NCI-H2171 (cell line): Measurements from ENCODE around the gene GMFB.
A peak's percentile ranks its signal among the peaks of the same experiment; 100 is the strongest.

Experiments used
- DNase-seq: peaks from one replicate; lab custom pipeline; 2025; lab: John Stamatoyannopoulos, UW

GMFB gene

DNA sequence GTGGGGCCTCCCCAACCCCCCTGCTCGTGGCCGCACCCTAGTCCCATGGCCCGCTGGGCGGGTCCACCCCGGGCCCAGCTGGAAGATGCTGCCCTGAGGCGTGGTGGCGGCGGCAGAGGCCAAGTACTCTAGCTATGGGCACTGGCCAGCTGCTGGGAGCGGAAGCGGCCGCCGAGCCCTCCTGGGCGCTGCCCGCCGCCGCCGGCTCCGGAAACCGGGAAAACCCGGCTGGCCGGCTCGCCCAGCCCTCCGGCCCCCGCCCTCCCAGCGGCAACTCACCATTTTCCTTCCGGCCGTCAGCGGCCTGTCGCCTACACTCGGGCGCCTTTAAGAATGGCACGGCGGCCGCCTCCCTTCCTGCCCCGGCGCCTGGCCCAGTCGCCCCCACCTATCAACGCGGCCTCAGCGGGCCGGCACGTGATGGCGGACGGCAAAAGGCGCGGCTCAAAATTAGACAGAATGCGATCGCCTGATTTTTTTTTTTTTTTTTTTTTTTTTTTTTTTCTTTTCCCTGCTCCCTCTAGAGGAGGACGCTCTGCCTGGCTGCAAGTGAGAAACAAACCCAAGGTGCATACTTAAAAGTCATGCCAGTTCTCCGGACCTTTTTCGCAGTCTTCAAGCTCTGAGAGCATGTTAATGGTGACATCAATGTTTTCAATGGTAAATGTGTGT, at the start of gene GMFB:
TSS of gene GMFB (minus strand) at position 335 of the 672 bp plus-strand sequence. CDS start at position 282, 53 bp downstream.
- DNase-seq: peak; percentile 92

DNA sequence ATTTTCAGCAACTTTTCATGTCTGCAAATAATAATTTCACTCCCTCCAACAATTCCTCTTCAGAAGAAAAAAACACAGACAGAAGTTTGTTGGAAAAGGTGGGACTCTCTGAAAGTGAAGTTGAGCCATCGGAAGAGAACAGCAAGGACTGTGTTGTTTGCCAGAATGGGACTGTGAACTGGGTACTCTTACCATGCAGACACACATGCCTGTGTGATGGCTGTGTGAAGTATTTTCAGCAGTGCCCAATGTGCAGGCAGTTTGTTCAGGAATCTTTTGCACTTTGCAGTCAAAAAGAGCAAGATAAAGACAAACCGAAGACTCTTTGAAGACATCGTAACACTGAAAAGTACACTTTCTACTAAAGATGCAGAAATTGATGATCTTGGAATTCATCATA, 49.3 kb upstream of the GMFB start:
- no peak for DNase-seq

DNA sequence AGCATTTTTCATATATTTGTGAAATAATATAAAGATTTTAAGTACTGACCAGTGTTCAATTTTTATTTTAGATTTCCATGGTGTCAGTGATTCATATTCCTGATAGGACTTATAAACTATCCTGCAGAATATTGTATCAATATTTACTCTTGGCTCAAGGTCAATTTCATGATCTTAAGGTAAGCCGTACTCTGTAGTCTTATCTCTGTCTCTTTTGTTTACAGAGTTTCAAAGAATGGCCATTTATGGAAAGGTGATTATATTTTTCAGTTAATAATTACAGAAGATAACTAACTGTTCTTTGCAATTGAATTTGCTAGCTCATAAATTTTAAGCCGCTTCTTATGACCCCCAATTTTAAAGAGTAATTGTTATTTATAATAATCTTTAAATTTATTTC, 48.9 kb upstream of the GMFB start:
- DNase-seq: no peak

DNA sequence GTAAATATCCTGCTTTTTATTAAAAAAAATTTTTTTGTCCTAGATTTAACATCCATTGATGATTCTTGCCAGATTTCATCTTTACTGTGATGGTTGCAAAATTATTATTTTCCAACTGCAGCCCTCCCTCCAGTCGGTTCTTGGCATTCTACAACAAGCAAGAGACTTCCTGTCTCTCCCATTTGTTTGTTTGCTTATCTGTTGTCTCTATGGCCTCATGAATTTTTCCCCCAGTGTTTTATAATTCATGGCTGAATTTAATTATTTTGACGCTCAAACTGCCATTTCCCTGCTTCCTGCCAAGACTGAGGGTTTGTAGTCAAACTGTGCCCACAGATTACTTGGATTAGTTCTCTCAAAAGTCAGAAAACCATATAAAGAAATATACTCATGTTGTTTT, 46.9 kb upstream of the GMFB start:
- DNase-seq: no peak

DNA sequence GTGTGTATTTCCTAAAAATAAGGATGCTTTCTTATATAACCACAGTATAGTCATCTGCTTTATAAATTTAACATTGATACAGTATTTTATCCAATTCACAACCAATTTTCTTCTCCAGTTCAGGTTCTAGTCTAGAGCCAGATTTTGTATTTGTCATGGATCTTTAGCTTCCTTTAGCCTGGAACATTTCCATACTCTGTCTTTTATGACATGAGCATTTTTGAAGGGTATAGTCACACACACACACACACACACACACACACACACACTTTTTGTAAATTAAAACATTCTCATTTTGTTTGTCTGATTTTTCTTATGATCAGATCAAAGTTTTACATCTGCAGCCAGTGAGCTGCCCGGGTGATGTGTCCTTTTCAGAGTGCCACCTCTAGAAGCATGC, 46.3 kb upstream of the GMFB start:
- DNase-seq: no peak

DNA sequence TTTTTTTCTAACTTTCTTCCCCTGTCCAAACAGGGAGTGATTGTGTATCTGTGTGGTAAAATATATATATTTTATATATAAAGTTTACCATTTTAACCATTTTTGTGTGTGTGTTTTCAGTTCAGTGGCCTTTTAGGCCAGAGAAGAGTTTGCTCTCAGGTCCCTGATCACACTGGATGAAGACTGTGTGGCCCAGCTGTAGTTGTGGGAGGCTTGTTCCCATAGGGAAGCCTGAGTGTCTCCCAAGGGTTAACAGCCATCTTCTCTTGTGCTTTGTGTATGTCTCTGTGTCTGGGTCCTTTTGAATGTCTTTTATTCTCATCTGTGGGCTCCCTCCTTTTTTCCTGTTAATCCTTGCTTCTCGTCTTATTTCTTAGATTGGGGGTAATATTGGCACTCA, 44.3 kb upstream of the GMFB start:
- no peak for DNase-seq

DNA sequence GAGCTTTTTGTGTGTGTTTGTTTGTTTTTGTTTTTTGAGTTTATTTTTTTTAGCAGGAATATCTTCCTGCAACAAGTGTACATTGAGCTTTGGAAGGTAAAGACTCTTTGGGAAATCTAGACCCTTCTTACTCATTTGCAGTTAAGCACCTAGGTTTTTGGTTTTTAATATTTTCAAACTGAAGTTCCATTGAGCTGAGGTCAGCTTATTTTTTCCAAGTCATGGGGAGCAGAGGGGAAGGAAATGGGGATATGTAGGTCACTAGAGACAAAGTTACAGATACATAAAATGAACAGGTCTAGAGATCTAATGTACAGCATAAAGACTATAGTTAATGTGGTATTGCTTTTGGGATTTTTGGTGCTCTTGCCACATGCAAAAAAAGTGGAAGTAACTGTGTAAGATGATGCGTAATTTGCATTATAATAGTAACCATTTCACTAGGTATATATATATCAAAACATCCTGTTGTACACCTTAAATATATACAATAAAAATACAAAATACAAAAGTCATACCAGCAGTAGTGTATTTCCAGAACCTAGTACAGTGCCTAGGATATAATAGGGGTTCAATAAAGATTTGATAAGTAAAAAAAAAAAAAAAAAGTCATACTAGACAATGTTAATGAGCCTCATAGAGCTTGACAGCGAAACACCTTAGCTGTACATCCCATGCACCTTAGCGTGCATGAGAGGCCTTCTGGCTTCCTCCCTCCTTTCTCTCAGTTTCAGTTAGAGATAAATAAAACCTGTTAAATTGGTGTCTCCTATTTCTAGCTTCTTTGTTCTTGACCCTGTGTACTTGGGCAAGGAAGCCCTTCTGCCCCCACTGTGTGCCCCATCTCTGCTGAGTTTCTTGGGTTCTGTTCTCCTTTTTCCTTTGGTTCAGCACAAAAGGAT, 43.6 kb upstream of the GMFB start:
- DNase-seq: no peak

DNA sequence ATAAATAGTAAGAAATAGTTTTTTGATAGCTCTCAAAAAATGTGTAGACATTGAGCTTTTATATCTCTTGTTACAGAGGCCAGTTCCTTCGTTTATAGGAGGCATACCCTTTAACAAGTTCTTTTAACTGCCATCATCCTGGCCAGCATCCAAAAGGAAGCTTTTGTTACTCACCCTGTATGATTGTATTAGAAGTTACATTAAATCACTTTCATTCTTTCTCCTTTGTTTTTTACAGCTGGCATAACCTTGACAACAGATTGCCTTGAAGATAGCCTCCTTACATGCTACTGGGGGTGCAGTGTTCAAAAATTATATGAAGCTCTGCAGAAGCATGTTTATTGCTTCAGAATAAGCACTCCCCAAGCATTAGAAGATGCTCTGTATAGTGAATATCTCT, 41.0 kb upstream of the GMFB start:
- no peak for DNase-seq

DNA sequence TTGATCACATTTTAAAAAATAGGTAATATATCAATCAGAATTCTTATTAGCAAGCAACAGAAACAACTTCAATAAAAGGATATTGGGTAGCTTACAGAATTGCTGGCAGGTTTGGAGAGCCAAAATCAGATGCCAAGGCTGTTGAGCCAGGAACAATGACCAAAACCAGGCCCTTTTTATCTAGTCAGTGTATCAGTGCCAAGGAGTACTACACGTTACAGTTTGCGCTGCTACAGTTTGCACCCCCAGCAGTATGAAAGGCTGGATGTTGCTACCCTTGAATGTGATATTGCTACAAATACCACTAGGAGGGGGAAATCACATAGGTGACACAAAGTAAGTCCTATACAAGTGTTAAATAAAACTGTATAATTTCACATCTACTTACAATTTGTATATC, 40.2 kb upstream of the GMFB start:
- no peak for DNase-seq

DNA sequence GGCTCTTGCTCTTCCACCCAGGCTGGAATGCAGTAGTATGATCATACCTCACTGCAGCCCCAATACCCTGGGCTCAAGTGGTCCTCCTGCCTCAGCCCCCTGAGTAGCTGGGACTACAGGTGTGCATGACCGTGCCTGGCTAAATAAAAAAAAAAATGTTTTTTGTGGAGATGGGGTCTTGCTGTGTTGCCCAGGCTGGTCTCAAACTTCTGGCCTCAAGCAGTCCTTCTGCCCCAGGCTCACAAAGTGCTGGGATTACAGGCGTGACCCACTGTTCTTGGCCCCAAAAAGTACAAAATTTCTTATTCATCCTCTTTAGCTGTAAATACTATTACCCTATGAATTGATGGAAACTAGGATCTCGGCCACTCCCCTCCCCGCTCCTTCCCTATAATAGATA, 35.6 kb upstream of the GMFB start:
- DNase-seq: no peak

DNA sequence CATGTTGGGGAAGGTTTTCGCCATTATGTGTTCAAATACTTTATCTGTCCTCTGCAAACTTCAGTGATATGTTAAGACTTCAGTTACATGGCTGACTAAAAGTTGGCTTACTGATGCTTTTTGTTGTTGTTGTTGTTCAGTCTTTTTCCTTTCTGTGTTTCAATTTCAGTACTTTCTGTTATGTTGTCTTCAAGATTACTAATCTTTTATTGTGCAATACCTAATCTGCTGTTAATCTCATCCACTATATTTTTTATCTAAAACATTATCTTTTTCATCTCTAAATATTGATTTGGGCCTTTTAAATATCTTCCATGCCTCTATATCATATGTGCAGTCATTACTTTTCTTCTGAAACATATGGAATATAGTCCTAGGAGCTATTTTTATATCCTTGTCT, 27.9 kb upstream of the GMFB start:
- DNase-seq: no peak

DNA sequence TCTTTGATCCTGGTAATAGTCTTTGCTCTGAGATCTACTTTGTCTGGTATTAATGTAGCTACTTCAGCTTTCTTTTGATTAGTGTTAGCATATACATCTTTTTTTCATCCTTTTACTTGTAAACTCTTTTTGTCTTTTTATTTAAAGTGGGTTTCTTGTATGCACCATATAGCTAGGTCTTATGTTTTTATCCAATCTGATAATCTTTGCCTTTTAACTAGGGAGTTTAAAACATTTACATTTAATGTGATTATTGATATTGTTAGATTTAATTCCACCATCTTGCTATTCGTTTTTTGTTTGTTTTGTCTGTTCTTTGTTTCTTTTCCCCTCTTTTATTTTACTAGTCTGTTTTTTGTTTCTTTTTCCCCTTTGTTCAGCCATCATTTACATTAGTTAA, 26.9 kb upstream of the GMFB start:
- DNase-seq: no peak

DNA sequence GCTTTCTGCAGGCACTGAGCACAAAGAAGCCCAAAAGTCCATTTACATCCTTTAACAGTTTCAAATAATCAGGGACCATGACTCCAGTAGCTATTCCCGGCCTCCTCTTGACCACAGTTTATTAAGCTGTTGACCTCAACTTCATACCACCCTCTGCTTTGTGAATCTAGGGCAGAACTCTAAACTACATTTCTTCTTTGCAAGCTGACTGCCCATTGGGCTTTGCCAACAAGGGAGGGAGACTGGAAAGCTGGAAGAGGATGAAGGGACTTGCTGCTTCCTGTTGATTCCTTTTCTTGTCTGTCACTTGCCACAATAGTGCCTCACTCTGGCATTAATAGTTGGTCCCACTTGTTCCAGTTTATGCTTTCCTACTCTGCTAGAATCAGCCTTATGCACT, 23.6 kb upstream of the GMFB start:
- DNase-seq: no peak

DNA sequence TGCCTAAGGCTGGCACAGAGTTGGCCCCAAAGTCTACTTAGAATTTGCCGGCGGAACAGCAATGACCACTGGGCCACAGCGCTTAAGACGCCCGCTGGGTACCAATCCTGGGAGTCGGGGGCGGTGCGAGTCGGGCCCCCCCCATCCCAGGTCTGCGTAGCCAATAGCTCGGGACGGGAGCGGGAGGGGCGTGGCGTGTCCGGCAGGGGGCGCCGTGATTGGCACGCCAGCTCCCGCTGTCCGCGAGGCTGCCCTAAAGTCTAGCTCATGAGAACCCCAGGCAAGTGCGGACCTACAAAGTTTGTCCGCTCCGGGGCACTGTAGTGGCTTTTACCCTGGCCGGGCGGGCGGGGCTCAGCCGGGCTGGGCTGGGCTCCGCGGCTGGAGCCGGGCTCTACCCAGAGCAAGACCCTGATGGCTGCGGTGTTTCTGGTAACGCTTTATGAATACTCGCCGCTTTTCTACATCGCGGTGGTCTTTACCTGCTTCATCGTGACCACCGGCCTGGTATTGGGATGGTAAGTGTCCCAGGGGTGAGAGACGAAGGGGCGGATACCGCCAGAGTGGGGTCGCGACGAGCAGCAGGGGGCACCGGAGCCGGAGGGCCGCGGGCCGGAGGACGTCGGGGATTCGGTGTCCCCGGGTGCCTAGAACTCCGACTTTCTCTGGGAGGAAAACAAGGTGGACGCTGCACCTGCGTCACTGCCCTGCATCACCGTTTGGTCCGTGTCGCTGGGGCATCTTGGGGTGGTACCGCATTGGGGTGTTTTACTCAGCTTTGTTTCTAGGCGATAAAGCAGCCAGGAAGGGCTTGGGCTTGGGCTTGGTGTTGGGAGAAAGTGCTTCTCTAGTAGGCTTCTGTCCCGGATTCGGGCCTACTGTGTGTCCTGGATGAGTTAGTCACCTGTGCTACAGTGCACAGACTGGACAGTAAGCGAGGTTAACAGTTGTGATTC, 21.0 kb upstream of the GMFB start, which contains the start of gene CGRRF1:
TSS of gene CGRRF1 (plus strand) at position 361 of the 956 bp plus-strand sequence. CDS start at position 415, 54 bp downstream.
- DNase-seq: peak; percentile 96

DNA sequence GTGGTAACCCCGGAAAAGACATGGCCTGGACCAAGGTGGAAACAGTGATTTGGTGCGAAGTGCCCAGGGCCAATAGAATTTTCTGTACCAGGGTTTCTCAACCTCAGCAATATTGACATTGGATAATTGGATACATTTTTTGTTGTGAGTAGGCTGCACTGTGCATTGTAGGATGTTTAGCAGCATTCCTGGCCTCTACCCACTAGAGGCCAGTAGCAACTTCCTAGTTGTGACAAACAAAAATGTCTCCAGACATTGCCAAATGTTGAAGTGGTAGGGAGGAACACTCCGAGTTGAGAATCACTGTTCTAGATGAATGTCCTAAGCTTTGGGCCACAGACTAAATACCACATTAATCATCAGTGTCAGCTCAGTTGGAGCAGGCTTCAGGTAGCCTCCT, 14.7 kb upstream of the GMFB start:
- no peak for DNase-seq

DNA sequence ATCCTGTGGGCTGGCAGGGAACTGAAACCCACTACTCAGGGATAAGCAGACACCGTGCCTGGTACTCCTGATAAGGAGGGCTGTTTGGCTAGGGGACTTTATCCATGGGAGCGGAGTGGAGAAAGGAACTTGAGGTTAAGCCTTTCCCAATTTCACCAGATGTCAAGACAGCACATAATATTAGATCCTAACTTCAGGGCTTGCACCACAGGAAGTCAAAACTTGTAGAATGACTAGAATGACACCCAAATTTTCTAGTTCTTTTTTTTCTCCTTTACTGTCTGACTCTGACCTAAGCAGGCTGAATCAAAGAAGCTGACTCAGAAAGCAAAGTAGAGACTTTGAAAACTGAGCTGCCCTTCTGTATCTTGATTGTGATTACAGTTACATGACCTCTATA, 13.8 kb upstream of the GMFB start:
- no peak for DNase-seq

DNA sequence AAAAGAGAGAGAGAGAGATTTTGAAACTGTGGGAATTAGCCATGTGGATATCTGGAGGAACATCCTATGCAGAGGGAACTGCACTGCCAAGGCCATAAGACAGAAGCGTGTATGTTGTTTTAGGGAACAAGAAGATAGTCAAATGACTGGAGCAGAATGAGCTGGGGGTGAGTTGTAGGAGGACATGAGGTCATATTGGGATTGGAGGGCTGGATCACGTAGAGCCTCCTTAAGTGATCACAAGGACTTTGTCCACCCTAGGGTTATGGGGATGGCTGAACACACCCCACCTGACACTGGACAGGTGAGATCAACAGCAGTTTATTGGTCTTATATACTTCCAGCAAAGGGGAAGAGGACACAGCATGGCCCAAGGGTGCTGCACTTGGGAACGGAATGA, 12.7 kb upstream of the GMFB start:
- DNase-seq: no peak

DNA sequence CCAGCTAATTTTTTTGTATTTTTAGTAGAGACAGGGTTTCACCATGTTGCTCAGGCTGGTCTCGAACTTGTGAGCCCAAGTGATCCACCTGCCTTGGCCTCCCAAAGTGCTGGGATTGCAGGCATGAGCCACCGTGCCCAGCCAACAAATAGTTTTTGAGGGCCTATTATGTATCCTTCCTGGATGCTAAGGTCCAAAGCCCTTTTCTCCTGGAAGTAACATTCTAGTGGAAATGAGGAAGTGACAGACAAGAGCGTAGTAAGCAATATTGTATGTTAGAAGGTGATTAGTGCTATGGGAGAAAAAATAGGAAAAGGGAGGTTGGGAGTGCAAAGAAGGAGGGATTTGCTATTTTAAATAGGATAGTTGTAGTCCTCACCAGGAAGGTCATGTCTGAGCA, 12.0 kb upstream of the GMFB start:
- DNase-seq: no peak

DNA sequence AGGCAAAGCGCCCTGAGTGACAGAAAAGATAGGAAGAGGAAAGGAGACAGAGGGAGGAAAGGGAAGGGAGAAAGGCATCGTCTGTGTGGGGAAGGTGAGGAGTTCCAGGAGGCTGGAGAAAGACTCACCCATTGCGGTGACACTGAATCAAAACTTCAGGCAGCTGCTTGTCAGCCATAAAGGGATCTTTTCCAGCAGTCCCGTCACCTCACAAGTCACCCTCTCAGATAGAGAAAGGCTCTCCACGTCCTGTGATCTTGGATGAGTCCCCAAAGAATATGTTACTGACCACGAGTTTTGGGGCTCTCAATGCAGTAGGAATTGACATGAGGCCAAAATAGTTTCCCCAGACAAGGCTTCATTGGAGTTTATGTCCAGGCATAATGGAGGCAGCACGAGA, 9.8 kb upstream of the GMFB start:
- no peak for DNase-seq

DNA sequence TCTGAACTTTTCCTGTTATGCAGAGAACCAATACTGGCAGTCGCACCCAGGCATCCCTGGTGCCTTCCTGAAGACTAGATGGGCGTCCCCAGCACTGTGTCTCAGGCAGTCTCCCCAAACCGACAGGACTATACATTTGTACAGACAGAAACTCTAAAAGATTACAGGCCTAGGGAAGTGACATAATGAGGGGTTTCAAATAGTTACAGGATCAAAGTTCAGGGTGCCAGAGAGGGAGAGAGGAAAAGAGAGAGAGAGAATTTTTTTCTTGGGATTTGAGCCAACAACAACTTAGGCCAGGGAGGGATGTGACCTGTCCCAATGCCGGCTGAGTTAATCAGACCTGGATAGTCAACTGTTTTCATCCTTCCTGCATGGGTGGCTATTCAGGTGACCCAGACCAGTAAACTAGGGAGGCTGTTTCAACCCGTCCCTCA, 9.3 kb upstream of the GMFB start:
- no peak for DNase-seq

DNA sequence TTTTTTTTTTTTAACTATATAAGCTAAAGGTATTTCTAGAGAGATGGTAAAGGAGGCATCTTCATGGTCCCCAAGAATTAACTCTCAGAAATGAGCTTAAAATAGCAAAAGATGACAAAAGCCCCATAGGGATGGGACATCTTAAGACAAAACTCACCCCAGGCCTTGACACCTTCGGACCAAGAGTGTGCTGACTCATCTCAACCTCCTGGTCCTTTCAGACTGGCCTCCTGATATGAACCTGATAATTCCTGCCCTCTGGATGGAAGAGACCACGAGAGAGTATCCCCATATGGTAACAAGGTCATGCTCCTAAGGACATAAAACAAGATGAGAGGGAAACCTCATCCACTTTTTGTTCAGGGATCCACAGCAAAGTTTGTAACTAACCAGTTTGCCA, 8.4 kb upstream of the GMFB start:
- no peak for DNase-seq

DNA sequence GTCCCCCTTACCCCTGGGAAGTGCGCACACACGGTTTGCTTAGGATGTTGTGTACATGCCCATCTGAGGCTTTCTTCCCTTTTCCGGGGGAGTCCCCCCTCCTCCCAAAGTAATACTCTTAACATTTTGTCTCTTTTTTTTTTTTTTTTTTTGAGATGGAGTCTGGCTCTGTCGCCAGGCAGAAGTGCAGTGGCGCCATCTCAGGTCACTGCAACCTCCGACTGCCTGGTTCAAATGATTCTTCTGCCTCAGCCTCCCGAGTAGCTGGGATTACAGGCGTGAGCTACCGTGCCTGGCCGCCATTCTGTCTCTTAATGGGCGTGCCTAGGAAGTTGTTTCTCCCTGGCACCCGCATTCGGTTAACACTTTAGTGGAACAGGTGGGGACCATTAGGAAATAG, 4.5 kb upstream of the GMFB start:
- no peak for DNase-seq
